ENCODE measurements around the gene IRX4.

The IRX4 gene

GRCh38 chr5:1831677-1832313, 50.9 kb downstream of the IRX4 start:
- no peak for TF ChIP-seq CTCF (IDR thresholded peaks at IDR 0.05; ENCODE audit: low read depth, low read length)
- no peak for DNase-seq (ENCODE audit: extremely low read depth, low read depth)

- no peak for DNase-seq (ENCODE audit: extremely low read depth, low read depth)
- TF ChIP-seq CTCF (IDR thresholded peaks at IDR 0.05; ENCODE audit: low read depth, low read length), result no peak
Observed at GRCh38 chr5:1831257-1831656, 51.5 kb downstream of the IRX4 start.

GRCh38 chr5:1830571-1831228, 52.0 kb downstream of the IRX4 start:
- no peak for TF ChIP-seq CTCF (IDR thresholded peaks at IDR 0.05; ENCODE audit: low read depth, low read length)
- no peak for DNase-seq (ENCODE audit: extremely low read depth, low read depth)

GRCh38 chr5:1827886-1828397, 54.8 kb downstream of the IRX4 start:
- no peak for TF ChIP-seq CTCF (IDR thresholded peaks at IDR 0.05; ENCODE audit: low read depth, low read length)

More at GRCh38 chr5:1827886-1828397, 54.8 kb downstream of the IRX4 start:
- DNase-seq (ENCODE audit: extremely low read depth, low read depth), result no peak
